Stimulated activated CD8-positive, alpha-beta memory T cell treated with anti-CD3 and anti-CD28 coated beads, Interleukin-2, amount 100 ng/mL, for 48 hours (primary cell): ENCODE measurements around the gene RECQL.

Source experiments
- DNase-seq, 2 donors: peaks; one replicate each; pipeline ENCODE4 v3.0.0-alpha.2; 2020; ENCODE audit warnings: low read depth in 2 of 2

The RECQL gene

GRCh38 chr12:21501258-21502163, at the start of gene RECQL, which contains the start of gene GOLT1B:
RECQL (minus strand) TSS chr12:21501635; CDS start chr12:21499570, 2,065 bp downstream.
GOLT1B (plus strand) TSS chr12:21501789; CDS start chr12:21501924, 135 bp downstream.
- peak; percentile 67 to 79 for DNase-seq

GRCh38 chr12:21547437-21547836, 46.0 kb upstream of the RECQL start:
- no peak for DNase-seq

DNA sequence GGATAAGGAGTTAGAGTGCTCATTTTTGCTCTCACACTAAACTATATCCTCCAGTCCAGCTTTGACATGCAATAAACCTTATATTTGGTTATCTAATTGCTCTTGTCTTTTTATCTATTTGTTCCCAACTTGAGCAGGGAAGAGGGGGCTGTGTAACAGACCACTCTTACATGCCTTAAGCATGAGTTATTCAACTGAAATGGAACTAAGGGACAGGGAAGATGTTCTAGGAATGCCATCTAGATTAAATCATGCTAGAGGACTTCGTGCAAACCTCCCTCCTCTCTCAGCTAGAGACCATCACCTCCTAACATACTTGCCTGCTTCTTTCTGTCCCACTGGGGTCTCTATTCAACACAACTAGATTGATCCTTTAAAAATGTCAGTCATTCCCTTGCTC, 45.3 kb upstream of the RECQL start:
- DNase-seq, result no peak

- DNase-seq, result no peak
Observed at GRCh38 chr12:21545557-21545956, 44.1 kb upstream of the RECQL start.

- no peak for DNase-seq
Observed at GRCh38 chr12:21543151-21543550, 41.7 kb upstream of the RECQL start.

- DNase-seq, result no peak
Observed at GRCh38 chr12:21542403-21542802, 41.0 kb upstream of the RECQL start.

DNA sequence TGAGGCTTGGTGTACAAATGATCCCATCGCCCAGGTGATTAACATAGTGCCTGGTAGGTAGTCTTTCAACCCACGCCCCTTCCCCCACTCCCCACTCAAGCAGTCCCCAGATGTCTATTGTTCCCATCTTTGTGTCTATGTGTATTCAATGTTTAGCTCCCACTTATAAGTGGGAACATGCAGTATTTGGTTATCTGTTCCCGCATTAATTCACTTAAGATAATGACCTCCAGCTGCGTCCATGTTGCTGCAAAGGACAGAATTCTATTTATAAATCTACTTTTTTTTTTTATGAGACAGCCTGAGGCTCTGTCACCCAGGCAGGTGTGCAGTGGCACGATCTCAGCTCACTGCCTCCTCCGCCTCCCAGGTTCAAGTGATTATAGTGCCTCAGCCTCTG, 40.3 kb upstream of the RECQL start:
- DNase-seq, result no peak

DNA sequence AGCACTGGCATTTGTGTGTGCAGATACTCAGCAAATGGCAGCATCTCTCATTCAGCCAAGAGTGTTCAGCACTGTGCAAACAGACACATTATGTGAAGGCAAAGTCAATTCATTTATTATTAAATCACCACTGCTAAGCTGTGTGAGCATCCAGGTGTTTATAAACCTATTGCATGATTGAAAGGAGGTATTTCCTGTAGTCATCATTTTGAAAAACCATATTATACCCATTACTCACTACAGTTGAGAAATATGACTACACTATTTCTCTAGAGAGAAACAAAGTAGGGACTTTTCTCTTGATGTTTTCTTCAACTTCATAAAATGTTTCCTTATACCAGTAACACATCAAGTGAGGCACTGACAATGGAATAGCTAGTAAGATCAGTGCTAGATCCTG, 38.4 kb upstream of the RECQL start:
- no peak for DNase-seq

- no peak for DNase-seq
Observed at GRCh38 chr12:21538061-21538653, 36.7 kb upstream of the RECQL start.

DNA sequence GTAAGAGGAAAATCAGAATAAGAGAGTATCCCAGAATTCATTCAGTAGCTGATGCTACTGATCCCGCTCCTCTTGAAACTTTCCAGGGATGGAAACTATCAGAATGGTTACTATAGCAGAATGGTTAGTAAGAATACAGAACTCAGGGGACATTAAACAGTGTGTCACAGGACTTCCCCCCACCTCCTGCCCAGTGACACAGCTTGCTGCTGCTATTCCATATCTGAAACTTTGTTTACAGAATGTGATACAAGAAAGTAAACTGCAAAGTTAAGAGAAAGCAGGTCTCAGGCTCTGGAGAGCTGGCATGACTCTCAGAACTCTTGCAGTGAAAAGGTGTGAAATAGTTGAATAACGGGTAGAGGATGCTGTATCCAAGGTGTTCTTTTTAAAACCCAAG, 28.0 kb upstream of the RECQL start:
- DNase-seq, result no peak

DNA sequence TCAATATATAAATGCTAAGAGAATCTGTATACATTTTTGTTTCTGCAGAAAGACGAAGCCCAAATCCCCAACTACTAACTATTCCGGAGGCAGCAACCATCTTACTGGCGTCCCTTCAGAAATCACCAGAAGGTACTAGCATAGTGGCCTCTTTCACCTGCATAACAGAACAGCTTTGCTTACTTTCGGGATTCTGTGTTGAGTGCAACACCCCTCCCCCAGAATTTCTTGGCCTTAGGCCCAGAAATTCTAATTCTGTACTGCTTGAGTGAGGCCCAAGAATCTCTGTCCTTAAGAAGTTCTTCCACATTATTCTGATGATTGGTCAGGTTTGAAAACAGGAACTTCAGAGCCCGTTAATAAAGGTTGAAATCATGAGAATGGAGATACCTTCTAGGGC, 27.5 kb upstream of the RECQL start:
- DNase-seq, result no peak

GRCh38 chr12:21527451-21528180, 26.2 kb upstream of the RECQL start:
- DNase-seq, result peak; percentile 39 to 54

DNA sequence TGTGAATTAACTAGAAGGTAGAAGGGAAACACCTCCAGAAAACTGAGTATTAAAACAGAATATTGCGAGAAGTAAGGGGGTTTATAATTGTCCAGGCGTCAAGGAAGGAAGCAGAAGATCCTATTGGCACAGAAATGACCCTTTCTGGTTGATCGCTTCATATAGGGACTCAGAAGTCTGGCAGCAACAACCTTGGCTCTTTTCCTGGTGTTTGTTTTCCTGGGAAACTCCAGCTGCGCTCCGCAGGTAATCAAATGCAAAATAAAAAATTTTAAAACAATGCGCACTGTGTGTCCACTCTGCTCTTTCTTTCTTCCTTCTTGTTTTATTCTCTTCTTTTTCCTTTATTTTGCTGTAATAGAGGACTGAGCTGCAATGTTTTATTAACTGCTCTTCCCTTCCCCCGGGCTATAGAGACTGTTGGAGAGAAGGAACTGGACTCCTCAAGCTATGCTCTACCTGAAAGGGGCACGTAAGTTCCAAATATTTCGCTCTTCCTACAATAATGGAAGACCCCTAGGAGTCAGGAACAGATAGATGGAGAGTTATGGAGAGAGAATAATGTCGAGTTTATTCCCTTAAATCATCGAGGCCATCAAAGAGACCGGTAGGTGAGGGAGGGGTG, 25.4 kb upstream of the RECQL start:
- DNase-seq, result no peak

GRCh38 chr12:21526053-21526452, 24.6 kb upstream of the RECQL start, which contains the start of gene SPX:
SPX (plus strand) TSS chr12:21526296; CDS start chr12:21526473, 177 bp downstream.
- no peak for DNase-seq

DNA sequence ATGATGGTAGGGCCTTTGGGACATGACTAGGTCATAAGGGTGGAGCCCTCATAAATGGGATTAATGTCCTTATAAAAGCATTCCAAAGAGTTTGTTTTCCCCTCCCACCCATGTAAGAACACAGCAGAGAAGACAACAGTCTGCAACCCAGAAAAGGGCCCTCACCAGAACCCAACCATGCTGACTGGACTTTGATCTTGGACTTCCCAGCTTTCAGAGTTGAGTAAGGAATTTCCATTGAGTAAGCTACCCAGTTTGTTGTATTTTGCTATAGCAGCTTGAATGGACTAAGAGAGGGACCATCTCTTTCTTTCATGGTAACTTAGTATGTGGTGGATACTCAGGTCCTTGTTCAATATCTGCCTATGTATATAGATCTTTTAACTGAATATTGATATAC, 21.7 kb upstream of the RECQL start:
- DNase-seq, result no peak

DNA sequence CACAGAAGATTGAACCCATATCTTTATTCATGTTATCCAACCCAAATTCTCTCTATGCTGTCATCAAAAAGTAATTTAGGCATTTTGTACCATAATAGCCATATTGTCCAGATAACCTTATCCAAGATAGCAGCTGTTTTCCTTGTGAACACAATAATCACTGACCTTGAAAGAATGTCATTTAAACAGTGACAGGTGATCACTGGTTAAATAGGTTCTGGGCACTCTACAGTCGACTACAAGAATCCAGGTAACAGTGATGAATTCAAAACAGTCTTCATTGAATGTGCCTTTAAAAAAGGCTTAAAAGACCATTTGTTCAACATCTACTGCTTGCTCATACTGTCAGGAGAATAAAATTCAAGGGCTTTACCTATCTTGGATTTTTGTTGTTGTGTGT, 20.1 kb upstream of the RECQL start:
- DNase-seq, result no peak

GRCh38 chr12:21518451-21518850, 17.0 kb upstream of the RECQL start:
- no peak for DNase-seq

- DNase-seq, result no peak
Observed at GRCh38 chr12:21516281-21516680, 14.8 kb upstream of the RECQL start.

DNA sequence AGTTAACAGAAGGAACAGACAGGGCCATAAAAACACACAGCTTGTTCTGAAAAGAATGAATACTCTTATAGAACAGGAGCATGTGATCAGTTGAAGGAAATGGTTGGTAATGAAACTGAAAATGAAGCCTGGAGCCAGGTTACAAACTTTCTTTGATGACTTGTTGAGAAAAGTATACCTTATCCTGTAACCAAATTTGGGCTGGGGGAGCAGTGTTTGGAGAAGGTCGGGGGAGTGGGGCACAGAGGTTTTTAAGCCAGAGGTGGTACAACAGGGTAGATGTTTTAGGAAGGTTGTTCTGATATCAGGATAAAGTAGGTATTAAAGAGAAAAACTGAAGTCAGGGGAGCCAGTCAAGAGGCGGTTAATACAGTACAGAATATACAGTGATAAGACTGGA, 8.3 kb upstream of the RECQL start:
- DNase-seq, result no peak

DNA sequence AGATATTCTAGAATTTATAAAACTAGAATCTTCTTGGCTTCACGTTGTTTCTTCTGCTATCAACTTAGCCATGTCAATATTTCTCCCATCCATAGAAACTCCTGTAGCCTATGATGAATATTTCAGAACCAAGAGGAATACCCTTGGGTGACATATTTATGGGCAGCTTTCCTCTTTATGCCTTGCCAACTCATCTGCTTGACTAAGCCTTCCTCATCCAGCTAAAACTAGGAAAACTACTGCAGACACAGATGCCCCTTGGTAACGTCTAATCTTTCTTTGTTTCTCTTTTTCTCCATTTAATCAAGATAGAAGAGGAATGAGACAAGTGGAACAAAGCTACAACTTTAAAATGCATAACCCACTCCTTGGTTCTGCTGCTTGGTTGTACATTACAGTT, 6.4 kb upstream of the RECQL start:
- no peak for DNase-seq

GRCh38 chr12:21505888-21506287, 4.5 kb upstream of the RECQL start:
- DNase-seq, result no peak

GRCh38 chr12:21502872-21503271, 1.4 kb upstream of the RECQL start:
- no peak for DNase-seq
